HEK293T (cell line): Measurements from ENCODE around the gene CLSTN1.

ENCODE experiments used
- CTCF ChIA-PET: fragments of 350-600 bp; formaldehyde crosslinking; extraction: SDS; loops from one replicate; lab custom pipeline; 2021; ENCODE audit warnings: antibody characterized with exemption, inconsistent platforms; lab: Yijun Ruan, JAX
- POLR2A ChIA-PET: fragments of 350-600 bp; formaldehyde crosslinking; extraction: SDS; loops from one replicate; lab custom pipeline; 2020; ENCODE audit warnings: antibody characterized with exemption, inconsistent platforms; lab: Yijun Ruan, JAX
- DNase-seq: peaks from one replicate; pipeline ENCODE4 v3.0.0; 2012; ENCODE audit warnings: mixed read lengths; ENCODE audit errors: extremely low spot score
- ARNT ChIP-seq: fragments of 450-650 bp; IDR thresholded peaks from 2 replicates; pipeline ENCODE4 v1.6.1; 2017; ENCODE audit warnings: mild to moderate bottlenecking
- BHLHE40 ChIP-seq: fragments of 450-650 bp; IDR thresholded peaks from 2 replicates; pipeline ENCODE4 v1.6.1; 2016; ENCODE audit warnings: mild to moderate bottlenecking, moderate library complexity, borderline replicate concordance
- CTBP1 ChIP-seq: fragments of 450-650 bp; IDR thresholded peaks from 2 replicates; pipeline ENCODE4 v1.6.1; 2016; ENCODE audit warnings: borderline replicate concordance
- ELF4 ChIP-seq: fragments of 450-650 bp; IDR thresholded peaks from 2 replicates; pipeline ENCODE4 v1.6.1; 2017; ENCODE audit warnings: antibody characterized with exemption
- FOXA1 ChIP-seq: fragments of 450-650 bp; IDR thresholded peaks from 2 replicates; pipeline ENCODE4 v1.6.1; 2016; ENCODE audit warnings: mild to moderate bottlenecking
- FOXK2 ChIP-seq: fragments of 450-650 bp; IDR thresholded peaks from 2 replicates; pipeline ENCODE4 v1.6.1; 2016; ENCODE audit warnings: mild to moderate bottlenecking
- FOXM1 ChIP-seq: fragments of 450-650 bp; IDR thresholded peaks from 2 replicates; pipeline ENCODE4 v1.6.1; 2017; ENCODE audit warnings: mild to moderate bottlenecking, borderline replicate concordance
- HDGF ChIP-seq: fragments of 450-650 bp; IDR thresholded peaks from 2 replicates; pipeline ENCODE4 v1.6.1; 2017; ENCODE audit warnings: antibody characterized with exemption, borderline replicate concordance
- L3MBTL2 ChIP-seq: fragments of 450-650 bp; conservative IDR thresholded peaks from 2 replicates; pipeline ENCODE4 v1.6.1; 2016; ENCODE audit warnings: mild to moderate bottlenecking
- LEF1 ChIP-seq: fragments of 450-650 bp; IDR thresholded peaks from 2 replicates; pipeline ENCODE4 v1.6.1; 2017; ENCODE audit warnings: mild to moderate bottlenecking, borderline replicate concordance
- NFRKB ChIP-seq: fragments of 450-650 bp; IDR thresholded peaks from 2 replicates; pipeline ENCODE4 v1.6.1; 2016; ENCODE audit warnings: mild to moderate bottlenecking, moderate library complexity
- SP1 ChIP-seq: fragments of 450-650 bp; IDR thresholded peaks from 2 replicates; pipeline ENCODE4 v1.6.1; 2017
- SUZ12 ChIP-seq: fragments of 450-650 bp; IDR thresholded peaks from 2 replicates; pipeline ENCODE4 v1.6.1; 2016; ENCODE audit warnings: mild to moderate bottlenecking
- TARDBP ChIP-seq: fragments of 450-650 bp; IDR thresholded peaks from 2 replicates; pipeline ENCODE4 v1.6.1; 2016
- ZNF384 ChIP-seq: fragments of 450-650 bp; IDR thresholded peaks from 2 replicates; pipeline ENCODE4 v1.6.1; 2016
- TF ChIP-seq, protein P1 (sequence below): fragments of 450-650 bp; IDR thresholded peaks from 2 replicates; pipeline ENCODE4 v1.6.1; 2016

Gene CLSTN1

DNA sequence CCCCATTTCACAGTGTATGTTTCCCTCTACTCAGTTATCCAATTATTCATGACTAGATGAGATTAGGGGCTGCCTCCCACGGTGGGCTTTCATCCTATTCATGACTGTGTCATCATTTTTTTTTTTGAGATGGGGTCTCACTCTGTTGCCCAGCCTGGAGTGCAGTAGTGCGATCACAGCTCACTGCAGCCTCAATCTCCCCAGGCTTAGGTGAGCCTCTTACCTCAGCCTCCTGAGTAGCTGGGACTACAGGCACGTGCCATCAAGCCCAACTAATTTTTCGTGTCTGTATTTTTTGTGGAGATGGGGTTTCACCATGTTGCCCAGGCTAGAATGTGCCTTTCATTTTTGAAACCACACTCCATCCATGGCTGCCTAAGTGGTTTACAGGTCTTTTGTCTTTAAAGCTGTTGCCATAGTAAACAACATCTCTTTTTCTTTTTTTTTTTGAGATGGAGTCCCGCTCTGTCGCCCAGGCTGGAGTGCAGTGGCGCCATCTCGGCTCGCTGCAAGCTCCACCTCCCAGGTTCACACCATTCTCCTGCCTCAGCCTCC lies 112.2 kb downstream of the CLSTN1 start:
- ChIA-PET CTCF (interaction anchor here (0.8 to 1.2 kb wide), 3 partner anchors 9 to 13 kb away, joined by 3 to 6 read pairs (median 3); no protein-coding TSS in a partner anchor), POLR2A (no interaction called here)
- no peak for DNase-seq
- TF ChIP-seq ARNT (no peak), NFRKB (no peak), FOXK2 (no peak), LEF1 (no peak), FOXA1 (no peak), FOXM1 (no peak), ELF4 (no peak), L3MBTL2 (no peak), SP1 (no peak), BHLHE40 (no peak)

DNA sequence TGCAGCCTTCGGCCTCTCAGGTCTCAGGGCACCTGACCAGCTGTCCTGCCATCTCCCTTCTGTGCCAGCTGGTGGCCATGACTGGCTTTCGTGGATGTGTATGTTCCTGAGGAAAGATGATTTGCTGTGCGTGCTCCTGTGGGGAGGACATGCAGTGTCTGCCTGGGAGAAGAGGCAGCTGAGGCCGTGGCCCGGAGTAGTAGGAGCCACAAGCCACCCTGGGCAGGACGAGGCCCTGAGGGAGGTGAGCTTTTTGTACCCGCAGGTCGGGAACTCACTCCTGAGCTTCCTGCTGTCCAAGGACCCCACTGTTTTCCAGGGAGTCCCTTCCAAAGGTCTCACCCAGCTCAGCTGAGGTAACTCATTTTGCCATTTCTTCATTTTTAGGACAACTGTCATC lies 113.7 kb downstream of the CLSTN1 start:
- ChIA-PET CTCF (no interaction called here), POLR2A (no interaction called here)
- no peak for DNase-seq
- TF ChIP-seq NFRKB: no peak
- TF ChIP-seq HDGF: no peak
- TF ChIP-seq FOXA1: no peak
- TF ChIP-seq BHLHE40: no peak
- TF ChIP-seq SUZ12: no peak
- no peak for TF ChIP-seq LEF1
- no peak for TF ChIP-seq ARNT
- no peak for TF ChIP-seq ELF4
- TF ChIP-seq L3MBTL2: no peak
- TF ChIP-seq TARDBP: no peak
- no peak for TF ChIP-seq ZNF384
- TF ChIP-seq, protein P1, sequence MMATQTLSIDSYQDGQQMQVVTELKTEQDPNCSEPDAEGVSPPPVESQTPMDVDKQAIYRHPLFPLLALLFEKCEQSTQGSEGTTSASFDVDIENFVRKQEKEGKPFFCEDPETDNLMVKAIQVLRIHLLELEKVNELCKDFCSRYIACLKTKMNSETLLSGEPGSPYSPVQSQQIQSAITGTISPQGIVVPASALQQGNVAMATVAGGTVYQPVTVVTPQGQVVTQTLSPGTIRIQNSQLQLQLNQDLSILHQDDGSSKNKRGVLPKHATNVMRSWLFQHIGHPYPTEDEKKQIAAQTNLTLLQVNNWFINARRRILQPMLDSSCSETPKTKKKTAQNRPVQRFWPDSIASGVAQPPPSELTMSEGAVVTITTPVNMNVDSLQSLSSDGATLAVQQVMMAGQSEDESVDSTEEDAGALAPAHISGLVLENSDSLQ: no peak
- no peak for TF ChIP-seq FOXM1
- no peak for TF ChIP-seq SP1
- no peak for TF ChIP-seq CTBP1
- TF ChIP-seq FOXK2: no peak

DNA sequence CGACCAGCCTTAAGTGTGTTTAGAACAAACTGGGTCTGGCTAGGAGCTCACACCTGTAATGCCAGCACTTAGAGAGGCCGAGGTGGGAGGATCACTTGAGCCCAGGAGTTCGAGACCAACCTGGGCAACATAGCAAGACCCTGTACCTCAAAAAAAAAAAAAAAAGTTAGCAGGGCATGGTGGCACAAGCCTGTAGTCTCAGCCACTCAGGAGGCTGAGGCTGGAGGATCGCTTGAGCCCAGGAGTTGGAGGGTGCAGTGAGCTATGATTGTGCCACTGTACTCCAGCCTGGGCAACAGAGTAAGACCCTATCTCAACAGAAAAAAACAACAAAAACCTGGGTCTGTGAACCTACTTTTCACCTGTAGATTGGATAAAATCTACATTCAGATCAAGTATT lies 117.6 kb downstream of the CLSTN1 start:
- POLR2A ChIA-PET: no interaction called here
- TF ChIP-seq FOXA1: no peak
- TF ChIP-seq FOXM1: no peak
- no peak for TF ChIP-seq SP1
- TF ChIP-seq ELF4: no peak
- TF ChIP-seq, protein P1: no peak
- no peak for TF ChIP-seq ZNF384
- no peak for TF ChIP-seq LEF1
- TF ChIP-seq FOXK2: no peak
- no peak for TF ChIP-seq TARDBP
- TF ChIP-seq BHLHE40: no peak
- no peak for TF ChIP-seq L3MBTL2
- no peak for TF ChIP-seq HDGF
- TF ChIP-seq ARNT: no peak
- TF ChIP-seq SUZ12: no peak
- TF ChIP-seq NFRKB: no peak
- no peak for TF ChIP-seq CTBP1
- CTCF ChIA-PET: no interaction called here
- DNase-seq: no peak

DNA sequence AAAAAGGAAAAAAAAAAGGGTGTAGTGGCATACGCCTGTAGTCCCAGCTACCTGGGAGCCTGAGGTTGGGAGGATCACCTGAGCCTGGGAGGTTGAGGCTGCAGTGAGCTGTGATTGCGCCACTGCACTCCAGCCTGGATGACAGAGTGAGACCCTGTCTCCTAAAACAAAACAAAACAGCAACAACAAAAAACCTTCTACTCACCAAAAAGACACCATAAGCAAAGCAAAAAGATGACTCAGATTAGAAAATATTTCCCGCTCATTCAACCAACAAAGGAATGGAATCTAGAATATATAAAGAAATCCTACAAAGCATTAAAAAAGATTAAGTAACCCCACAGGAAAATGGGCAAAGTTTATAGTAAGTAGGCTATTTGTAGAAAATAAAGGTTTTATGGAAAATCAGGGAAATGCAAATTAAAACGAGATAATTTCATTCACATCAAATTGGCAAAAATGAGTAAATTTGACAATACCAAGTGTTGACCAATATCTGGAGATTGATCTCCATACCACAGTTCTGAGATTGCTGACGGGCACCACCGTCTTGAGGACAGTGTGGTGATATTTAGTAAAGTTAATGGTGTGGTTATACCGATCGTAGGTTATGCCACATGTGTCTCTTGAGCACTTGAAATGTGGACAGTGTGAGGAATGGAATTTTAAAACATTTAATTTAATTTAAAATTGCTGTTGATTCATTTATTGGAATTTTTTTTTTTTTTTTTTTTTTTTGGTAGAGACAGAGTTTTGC lies 118.2 kb downstream of the CLSTN1 start:
- CTCF ChIA-PET: no interaction called here
- TF ChIP-seq L3MBTL2: no peak
- no peak for TF ChIP-seq FOXA1
- TF ChIP-seq LEF1: no peak
- no peak for TF ChIP-seq FOXM1
- TF ChIP-seq SUZ12: no peak
- TF ChIP-seq, protein P1: no peak
- POLR2A ChIA-PET: no interaction called here
- DNase-seq: no peak

DNA sequence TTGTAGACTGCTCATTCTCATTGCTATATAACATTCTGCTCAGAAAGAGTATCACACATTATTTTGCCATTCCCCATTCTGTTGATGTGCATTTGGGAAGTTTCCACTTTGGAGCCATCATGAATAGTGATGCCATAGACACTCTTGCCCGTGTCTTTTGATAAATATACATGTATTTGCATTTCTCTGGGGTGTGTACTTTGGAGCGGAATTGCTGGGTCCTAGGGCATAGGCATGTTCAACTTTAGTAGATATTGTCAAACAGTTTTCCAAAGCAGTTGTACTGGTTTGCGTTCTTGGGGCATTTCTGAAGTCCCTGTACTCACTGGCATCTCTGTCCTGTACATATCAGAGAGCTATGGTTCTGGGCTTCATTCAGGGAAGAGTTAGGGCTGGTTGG lies 120.1 kb downstream of the CLSTN1 start:
- POLR2A ChIA-PET: no interaction called here
- DNase-seq: no peak
- TF ChIP-seq ARNT (no peak), SUZ12 (no peak), LEF1 (no peak), FOXA1 (no peak), FOXM1 (no peak), TARDBP (no peak), FOXK2 (no peak), SP1 (no peak), BHLHE40 (no peak), HDGF (no peak), ELF4 (no peak), ZNF384 (no peak), NFRKB (no peak), L3MBTL2 (no peak), CTBP1 (no peak)
- TF ChIP-seq, protein P1: no peak
- CTCF ChIA-PET: no interaction called here
